Neural cell (in vitro differentiated cells): ENCODE data around the gene PLXDC2.

Experiments
- EP300 ChIP-seq: fragments of 450-650 bp; conservative IDR thresholded peaks from 2 replicates; pipeline ENCODE4 v1.6.1; 2014; ENCODE audit warnings: antibody characterized with exemption, mild to moderate bottlenecking, moderate library complexity; ENCODE audit not compliant: poor library complexity, severe bottlenecking
- EZH2 ChIP-seq: fragments of 200-600, 300-800 bp; shearing (Covaris generic), sonication (generic); IDR thresholded peaks from 2 replicates; pipeline ENCODE4 v1.6.1; 2014; ENCODE audit warnings: antibody characterized with exemption, low read length, borderline replicate concordance, mild to moderate bottlenecking; ENCODE audit not compliant: insufficient read depth, poor library complexity, severe bottlenecking
- POLR2AphosphoS5 ChIP-seq: IDR thresholded peaks from 2 replicates; pipeline ENCODE4 v1.6.1; 2012
- SMC3 ChIP-seq: fragments of 450-650 bp; conservative IDR thresholded peaks from 2 replicates; pipeline ENCODE4 v1.6.1; 2014; ENCODE audit warnings: antibody characterized with exemption, mild to moderate bottlenecking, moderate library complexity; ENCODE audit not compliant: poor library complexity
- TF ChIP-seq, protein P1 (sequence below): IDR thresholded peaks from 2 replicates; pipeline ENCODE4 v1.6.1; 2012; ENCODE audit warnings: borderline replicate concordance
- TF ChIP-seq, protein P2 (sequence below): fragments of 450-650 bp; IDR thresholded peaks from 2 replicates; pipeline ENCODE4 v1.5.1; 2014; ENCODE audit warnings: antibody characterized with exemption, mild to moderate bottlenecking, moderate library complexity; ENCODE audit not compliant: poor library complexity, severe bottlenecking

DNA sequence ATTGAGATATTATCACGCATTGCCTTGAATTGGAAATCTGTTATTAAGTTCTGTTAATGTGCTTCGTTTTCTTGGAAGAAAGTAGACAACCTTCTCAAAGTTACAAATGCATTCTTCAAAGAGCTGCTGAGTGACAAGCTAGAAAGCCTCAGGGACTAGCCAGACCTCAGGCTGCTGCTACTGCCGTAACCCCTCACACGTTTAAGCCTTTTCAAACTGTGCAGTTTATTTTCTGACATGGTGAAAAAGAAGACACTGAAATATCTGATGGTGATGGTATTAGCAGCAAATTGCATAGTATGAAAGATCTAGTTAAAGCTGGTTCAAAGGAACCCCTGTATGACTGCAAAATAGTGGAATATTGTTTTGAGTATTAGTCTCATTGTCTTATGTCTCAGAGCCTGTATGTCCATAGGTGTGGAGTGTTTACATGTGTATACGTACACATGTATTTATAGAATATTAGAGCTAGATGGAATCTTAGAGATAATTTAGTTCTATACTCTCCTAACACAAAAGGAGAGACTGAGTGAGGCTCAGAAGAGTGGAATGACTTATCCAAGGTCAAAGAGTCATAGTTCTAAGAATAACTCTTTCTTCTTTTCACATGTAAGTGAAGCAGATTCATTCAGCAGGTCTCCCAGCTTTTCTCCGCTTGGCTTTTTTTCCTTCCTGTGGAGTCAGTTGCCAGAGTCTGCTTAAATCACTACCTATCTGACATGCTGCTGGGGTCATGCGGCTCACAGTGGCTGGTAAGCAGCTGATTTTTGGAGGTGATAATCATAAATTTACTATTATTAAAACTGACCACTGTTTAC, 431.9 kb downstream of the PLXDC2 start:
- TF ChIP-seq, protein P1, sequence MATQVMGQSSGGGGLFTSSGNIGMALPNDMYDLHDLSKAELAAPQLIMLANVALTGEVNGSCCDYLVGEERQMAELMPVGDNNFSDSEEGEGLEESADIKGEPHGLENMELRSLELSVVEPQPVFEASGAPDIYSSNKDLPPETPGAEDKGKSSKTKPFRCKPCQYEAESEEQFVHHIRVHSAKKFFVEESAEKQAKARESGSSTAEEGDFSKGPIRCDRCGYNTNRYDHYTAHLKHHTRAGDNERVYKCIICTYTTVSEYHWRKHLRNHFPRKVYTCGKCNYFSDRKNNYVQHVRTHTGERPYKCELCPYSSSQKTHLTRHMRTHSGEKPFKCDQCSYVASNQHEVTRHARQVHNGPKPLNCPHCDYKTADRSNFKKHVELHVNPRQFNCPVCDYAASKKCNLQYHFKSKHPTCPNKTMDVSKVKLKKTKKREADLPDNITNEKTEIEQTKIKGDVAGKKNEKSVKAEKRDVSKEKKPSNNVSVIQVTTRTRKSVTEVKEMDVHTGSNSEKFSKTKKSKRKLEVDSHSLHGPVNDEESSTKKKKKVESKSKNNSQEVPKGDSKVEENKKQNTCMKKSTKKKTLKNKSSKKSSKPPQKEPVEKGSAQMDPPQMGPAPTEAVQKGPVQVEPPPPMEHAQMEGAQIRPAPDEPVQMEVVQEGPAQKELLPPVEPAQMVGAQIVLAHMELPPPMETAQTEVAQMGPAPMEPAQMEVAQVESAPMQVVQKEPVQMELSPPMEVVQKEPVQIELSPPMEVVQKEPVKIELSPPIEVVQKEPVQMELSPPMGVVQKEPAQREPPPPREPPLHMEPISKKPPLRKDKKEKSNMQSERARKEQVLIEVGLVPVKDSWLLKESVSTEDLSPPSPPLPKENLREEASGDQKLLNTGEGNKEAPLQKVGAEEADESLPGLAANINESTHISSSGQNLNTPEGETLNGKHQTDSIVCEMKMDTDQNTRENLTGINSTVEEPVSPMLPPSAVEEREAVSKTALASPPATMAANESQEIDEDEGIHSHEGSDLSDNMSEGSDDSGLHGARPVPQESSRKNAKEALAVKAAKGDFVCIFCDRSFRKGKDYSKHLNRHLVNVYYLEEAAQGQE = no peak
- TF ChIP-seq, protein P2, sequence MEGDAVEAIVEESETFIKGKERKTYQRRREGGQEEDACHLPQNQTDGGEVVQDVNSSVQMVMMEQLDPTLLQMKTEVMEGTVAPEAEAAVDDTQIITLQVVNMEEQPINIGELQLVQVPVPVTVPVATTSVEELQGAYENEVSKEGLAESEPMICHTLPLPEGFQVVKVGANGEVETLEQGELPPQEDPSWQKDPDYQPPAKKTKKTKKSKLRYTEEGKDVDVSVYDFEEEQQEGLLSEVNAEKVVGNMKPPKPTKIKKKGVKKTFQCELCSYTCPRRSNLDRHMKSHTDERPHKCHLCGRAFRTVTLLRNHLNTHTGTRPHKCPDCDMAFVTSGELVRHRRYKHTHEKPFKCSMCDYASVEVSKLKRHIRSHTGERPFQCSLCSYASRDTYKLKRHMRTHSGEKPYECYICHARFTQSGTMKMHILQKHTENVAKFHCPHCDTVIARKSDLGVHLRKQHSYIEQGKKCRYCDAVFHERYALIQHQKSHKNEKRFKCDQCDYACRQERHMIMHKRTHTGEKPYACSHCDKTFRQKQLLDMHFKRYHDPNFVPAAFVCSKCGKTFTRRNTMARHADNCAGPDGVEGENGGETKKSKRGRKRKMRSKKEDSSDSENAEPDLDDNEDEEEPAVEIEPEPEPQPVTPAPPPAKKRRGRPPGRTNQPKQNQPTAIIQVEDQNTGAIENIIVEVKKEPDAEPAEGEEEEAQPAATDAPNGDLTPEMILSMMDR = no peak
- peak; percentile 21 for TF ChIP-seq SMC3
- TF ChIP-seq EP300 = peak; percentile 74
- TF ChIP-seq POLR2AphosphoS5 = peak; percentile 71
- no peak for TF ChIP-seq EZH2
